IPS-18c (cell line): Measurements from ENCODE around the gene ZNF487.
A peak's percentile ranks its signal among the peaks of the same experiment; 100 is the strongest.
"Not testable (repeated sequence)": the region's sequence is repeated elsewhere in the genome, so short reads cannot be mapped to it uniquely, and the experiment has no call there.

Source experiments
- H3K4me3 ChIP-seq: 2 replicates; pipeline ENCODE4 v1.7.0; 2013; ENCODE audit warnings: low read depth, mild to moderate bottlenecking, low read length, moderate library complexity; ENCODE audit not compliant: insufficient read depth
- H3K9me3 ChIP-seq: one replicate; pipeline ENCODE4 v1.6.1; 2013; ENCODE audit warnings: mild to moderate bottlenecking, low read length, moderate library complexity; ENCODE audit not compliant: control insufficient read depth, insufficient read depth

ZNF487 gene

DNA sequence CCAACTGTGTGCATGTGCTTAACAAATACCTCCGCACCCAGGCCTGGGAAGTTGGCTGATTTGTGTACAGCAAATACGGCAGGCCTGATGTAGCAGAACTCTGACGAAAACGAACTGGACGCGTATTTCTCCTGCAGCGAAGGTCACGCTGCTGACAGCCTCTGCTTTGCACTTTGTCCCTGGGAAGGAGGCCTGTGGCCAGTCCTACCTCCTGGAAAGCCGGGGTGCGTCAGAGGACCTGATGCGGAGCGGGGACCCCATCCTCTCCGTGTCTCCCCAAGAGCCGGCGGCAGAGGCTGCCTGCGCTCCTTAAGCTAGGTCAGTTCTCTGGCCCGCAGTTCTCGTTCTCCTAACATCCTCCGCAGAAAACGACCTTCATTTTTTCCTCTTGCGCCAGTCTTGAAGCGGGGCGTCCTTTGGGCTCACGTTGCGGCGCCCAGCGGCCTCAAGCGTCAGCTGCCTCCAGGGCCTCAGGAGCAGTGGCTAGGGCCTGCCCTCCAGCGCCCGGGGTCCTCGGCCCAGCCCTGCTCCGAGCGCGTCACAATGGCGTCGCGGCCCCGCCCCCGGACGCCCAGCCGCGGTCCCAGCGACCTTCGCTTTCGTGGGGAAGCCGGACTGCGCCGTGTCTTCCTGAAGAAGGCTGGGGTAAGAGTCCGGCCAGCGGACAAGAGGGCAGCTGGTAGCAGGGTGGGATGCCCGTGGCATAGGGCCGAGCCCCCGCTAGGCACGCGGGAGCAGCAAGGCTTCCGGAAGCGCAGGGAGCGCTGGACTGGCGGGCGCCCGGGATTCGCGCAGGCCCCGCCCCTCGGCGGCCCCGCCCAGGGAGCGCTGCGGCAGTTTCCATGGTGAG, at the start of gene ZNF487:
Gene ZNF487, plus strand, starts transcription at position 821 of the 850 bp plus-strand sequence. CDS start 38,703 bp downstream, outside the sequence.
- no peaks in the 10 kb centered on the region for H3K9me3 ChIP-seq
- peak within 1 kb of the TSS; percentile 98 for H3K4me3 ChIP-seq

DNA sequence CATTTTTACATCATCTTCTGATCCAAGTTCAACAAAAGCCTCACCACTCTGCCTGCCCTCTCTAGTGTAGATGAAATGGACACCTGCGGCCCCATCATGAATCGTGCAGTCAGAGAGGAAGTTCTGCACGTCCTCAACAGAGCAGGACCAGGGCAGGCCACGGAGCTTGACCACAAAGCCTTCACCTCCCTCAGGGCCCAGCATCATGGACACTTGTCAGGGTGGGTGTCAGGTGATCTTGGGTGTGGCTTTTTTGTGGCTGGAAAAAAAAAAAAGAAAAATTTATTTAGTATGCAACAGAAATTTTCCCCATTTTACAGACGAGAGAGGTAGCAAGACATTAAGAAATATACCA, 49.3 kb upstream of the ZNF487 start:
- no peaks in the 10 kb centered on the region for H3K9me3 ChIP-seq
- H3K4me3 ChIP-seq = no peak overlapping the region

DNA sequence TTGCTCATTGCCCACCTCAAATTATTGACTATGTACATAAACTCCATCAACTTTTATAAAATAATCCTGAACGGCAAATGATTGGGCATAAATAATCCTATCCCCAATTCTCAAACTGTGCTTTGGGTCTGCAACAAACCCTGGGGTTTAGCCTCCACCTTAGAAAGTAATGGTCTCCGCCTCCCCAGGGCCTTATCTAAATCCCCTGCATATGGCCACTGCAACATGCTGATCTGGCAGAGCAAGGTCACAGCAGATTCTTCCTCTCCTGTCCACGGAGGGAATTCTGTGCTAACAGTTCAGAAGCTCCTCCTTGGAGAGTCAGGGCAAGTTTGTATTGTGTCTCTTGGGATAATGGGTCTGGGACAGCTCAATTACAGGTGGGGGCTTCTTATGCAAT, 47.0 kb upstream of the ZNF487 start:
- Histone ChIP-seq H3K9me3 (no peaks in the 10 kb centered on the region), H3K4me3 (no peak overlapping the region)

DNA sequence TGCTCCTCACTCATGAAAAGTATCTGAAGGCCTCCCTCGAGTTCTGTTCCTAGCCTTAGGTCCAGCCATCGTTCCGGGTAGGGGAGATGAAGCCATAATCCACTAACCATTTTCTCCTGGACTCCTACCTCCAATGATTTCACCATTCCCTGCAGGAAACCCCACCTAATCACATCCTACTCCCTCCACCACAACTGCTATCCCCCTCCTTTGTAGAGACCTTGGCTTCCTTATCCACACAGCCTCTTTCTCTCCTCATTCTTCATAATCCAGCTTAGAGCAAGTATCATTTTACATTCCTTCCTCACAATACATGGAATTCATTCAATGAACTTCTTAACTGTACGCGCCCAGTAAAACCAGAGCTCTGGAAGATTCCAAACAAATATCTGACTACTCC, 46.6 kb upstream of the ZNF487 start:
- H3K9me3 ChIP-seq = no peaks in the 10 kb centered on the region
- no peak overlapping the region for H3K4me3 ChIP-seq

DNA sequence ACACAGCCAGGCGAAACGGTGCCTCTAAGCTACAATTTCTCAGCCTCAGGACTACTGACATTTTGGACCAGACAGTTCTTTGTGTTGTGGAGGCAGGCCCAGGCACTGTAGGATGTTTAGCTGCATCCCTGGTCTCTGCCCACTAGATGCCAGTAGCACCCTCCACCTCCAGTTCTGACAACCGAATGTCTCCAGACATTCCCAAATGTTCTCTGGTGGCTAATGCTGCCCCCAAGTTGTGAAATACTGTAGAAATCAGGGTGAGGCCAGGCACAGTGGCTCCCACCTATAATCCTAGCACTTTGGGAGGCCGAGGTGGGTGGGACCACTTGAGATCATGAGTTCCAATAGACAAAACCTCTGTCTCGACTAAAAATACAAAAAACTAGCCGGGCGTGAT, 46.2 kb upstream of the ZNF487 start:
- no peak overlapping the region for H3K4me3 ChIP-seq
- H3K9me3 ChIP-seq = no peaks in the 10 kb centered on the region

DNA sequence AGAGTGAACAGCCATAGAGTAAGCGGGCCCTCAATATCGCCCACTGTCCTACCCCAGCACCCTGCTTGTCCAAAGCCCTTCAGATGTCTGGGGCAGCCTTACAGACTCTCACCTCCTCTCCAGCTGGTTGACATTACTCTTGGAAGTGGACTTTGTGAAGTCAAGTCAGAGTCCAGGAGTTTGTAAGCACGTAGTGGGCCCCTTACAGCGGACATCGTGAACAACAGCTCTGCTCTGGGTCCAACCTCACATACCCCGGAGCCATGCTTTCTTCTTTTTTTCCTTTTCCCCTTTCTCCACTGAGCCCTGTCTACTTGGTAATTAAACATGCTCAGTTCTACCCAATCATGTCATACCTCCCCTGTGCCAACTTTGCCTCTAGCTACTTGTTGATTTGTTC, 45.4 kb upstream of the ZNF487 start:
- no peak overlapping the region for H3K4me3 ChIP-seq
- no peaks in the 10 kb centered on the region for H3K9me3 ChIP-seq

DNA sequence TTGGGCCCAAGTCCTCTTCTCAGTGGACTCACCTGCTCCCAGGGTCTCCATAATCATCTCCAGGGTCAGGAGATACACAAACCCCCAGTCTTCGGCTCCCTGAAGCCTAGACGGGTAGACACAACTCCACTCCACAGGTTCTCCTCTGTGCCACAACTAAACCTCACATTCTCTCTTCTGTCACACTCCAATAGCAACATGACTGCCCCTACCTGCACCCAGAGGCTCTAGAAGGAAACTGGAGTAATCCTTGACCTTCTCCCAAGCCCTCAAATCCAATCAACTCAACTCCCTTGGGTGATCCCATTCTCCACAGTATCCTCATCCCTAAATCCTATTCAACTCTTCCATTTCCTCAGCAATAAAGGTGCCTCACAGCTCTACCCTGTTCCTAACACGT, 44.2 kb upstream of the ZNF487 start:
- H3K4me3 ChIP-seq = no peak overlapping the region; the same call in 1 of the 2 replicates
- H3K9me3 ChIP-seq = no peaks in the 10 kb centered on the region

DNA sequence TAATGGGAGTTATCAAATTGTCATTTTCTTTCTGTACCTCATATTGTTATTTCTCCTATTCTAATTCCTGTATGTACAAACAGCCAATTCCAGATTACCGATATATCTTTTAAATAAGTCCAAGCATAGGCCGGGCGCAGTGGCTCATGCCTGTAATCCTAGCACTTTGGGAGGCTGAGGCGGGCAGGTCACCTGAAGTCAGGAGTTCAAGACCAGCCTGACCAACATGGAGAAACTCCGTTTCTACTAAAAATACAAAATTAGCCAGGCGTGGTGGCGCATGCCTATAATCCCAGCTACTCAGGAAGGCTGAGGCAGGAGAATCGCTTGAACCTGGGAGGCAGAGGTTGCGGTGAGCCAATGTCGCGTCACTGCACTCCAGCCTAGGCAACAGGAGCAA, 43.7 kb upstream of the ZNF487 start:
- H3K4me3 ChIP-seq, H3K9me3 ChIP-seq: not testable (repeated sequence)

DNA sequence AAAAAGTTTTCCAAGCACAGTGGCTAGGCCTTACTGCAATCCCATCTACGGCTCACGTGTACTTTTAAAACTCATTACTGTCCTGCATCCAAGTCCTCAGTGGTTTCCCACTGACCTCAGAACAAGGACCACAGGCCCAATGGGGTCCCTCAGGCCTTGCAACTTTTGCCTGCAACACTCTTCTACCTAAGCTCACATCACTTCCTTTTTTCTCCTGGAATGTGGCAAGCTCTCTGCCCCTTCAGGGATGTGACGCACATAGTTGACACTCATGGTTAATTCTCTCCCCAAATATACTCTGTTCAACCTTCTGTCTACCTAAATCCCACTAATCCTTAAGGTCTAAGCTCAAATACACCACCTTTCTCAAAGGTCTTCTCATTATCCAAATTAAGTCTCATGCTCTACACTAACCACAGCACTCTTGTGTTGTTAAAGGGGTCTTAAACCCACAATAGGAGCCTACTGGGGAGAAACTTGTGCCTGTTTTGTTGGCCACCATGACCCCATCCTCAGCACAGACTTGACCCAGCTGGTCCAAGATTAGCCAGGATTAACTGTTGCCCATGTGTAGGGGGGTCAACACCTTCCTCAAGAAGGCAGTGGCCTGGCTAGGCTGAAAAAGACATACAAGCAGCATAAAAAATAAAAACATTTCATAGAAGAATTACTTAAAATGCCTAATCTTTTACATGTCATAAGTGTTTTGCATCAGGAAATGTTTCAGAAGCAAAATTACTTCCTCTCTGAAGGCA, 43.1 kb upstream of the ZNF487 start:
- Histone ChIP-seq H3K9me3 (no peaks in the 10 kb centered on the region), H3K4me3 (no peak overlapping the region; the same call in 1 of the 2 replicates)

DNA sequence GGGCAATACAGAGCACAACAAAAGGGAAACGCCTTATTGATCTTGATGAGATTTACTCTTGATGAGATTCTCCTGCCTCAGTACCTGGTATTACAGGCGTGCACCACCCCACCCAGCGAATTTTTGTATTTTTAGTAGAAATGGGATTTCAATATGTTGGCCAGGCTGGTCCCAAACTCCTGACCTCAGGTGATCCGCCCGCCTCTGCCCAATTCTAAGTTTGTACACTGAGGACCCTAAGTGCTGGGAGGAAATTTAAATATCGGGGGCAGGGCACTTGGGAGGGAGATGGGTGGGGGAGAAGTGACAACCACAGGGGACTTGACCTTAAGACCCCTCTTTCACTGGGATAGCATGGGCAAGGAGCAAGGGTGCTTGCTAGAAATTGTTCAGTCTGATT, 42.0 kb upstream of the ZNF487 start:
- H3K4me3 ChIP-seq = peak overlapping the region; percentile 95; the same call in 1 of the 2 replicates
- H3K9me3 ChIP-seq = no peaks in the 10 kb centered on the region

DNA sequence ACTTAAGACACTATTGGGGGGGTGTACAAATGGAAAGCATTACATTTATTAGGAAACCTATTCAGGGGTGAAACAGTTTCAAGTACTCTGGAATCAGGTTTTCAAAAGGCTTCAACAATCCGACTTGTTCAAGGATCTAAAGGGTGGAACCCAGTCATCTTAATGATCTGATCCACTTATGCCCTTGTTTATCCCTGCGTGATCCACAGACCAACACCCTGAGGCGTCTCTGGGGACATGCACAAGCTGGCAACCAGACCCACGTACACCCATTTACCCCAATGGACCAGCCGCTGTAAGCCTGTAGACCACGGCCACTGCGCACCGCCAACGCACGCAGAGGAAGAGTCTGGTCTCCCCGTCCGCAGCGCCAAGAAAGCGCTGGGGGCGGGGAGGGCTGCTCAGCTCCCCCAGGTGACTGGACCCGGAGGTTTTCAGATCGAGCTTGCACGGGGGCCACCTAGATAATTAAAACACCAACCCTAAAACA, 41.3 kb upstream of the ZNF487 start:
- no peaks in the 10 kb centered on the region for H3K9me3 ChIP-seq

DNA sequence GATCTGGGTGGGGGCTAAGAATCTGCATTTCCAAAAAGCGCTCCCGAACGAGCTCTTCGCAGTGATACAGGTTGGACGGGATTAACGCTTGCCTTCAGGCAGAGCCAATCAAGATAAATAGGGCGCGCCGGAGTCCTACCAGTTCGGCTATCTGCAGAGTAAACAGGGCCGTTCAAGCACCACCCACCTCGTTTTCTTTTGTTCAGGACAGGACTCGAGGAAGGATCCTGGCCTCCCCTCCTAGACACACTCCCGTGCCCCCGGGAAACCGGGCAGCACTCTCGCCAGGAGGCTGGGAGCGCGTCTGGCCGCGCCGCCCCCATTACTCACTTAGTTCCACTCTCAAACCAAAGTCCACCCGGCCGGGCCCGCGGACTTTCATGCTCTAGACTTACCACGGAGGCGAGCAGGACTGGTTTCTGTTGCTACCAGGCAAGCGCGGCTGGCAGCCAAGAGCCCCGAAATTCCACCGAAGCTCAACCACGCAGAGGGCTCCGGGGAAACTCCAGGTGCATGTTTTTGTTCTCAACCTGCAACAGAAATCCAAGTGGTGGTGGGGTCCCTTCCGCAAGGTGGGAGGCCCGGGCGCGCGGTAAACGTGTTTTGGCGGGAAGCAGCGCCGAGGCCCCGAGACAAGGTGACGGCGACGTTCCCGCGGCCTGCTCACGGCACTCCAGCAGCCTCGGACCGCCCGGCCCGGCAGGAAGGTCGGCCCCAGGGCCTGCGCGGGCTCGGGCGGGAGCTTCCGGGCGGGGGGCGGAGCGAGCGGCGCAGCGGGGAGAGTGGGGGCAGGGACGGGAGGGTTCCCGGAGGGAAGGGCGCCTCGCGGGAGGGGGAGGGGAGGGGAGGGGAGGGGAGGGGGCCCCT, 40.6 kb upstream of the ZNF487 start:
- Histone ChIP-seq H3K9me3 (no peaks in the 10 kb centered on the region), H3K4me3 (peak overlapping the region; percentile 95)

More for the DNA sequence above, 41.3 kb upstream of the ZNF487 start:
- peak overlapping the region; percentile 95 for H3K4me3 ChIP-seq

DNA sequence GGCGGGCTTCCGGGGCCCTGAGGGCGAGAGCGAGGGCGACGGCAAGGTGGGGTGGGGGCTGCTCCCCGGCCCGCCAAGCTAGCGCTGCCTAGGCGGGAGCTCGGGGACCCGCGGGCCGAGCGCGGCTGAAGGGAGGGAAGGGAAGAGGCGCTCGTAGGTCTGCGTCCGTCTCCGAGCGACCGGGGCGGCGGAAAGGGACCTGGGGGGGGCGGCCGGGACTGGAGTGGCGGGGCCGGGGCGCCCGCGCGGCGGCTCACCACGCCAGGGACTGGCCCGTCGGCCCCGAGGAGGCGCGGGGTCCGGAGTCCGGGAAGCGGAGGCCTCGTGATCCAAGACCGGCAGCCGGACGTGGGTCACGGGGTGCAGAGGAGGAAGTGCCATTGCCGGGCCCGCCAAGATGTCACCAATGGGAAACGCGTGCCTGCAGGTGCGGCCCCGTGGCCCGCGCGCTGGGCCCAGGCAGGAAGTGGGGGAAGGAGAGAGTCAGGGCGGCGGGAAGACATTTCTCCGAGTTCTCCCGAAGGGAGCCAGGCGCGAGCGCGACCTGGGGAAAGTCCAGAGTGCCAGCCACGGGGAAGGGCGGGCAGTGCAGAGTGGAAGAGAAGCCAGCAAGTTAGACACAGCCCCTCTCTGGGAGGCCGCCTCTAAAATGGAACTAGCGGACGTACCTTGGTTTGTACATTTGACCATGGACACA, 39.8 kb upstream of the ZNF487 start:
- peak overlapping the region; percentile 66 for H3K4me3 ChIP-seq

DNA sequence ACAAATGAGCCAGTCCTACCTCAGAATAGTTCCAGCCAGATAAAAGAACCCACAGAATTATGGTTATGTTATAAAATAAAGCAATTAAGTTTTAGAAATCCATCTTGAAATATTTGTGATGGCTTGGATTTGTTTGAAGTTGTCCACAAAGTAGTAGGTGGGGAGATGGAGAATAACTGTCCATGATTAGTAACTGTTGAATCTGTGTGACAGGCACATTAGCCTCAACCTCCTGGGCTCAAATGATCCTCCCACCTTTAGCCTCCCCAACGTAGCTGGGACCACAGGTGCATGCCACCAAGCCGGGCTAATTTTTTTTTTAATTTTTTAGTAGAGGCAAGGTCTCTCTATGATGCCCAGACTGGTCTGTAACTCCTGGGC, 38.0 kb upstream of the ZNF487 start:
- Histone ChIP-seq H3K4me3 (no peak overlapping the region), H3K9me3 (no peaks in the 10 kb centered on the region)

More for the DNA sequence above, 39.8 kb upstream of the ZNF487 start:
- no peaks in the 10 kb centered on the region for H3K9me3 ChIP-seq

DNA sequence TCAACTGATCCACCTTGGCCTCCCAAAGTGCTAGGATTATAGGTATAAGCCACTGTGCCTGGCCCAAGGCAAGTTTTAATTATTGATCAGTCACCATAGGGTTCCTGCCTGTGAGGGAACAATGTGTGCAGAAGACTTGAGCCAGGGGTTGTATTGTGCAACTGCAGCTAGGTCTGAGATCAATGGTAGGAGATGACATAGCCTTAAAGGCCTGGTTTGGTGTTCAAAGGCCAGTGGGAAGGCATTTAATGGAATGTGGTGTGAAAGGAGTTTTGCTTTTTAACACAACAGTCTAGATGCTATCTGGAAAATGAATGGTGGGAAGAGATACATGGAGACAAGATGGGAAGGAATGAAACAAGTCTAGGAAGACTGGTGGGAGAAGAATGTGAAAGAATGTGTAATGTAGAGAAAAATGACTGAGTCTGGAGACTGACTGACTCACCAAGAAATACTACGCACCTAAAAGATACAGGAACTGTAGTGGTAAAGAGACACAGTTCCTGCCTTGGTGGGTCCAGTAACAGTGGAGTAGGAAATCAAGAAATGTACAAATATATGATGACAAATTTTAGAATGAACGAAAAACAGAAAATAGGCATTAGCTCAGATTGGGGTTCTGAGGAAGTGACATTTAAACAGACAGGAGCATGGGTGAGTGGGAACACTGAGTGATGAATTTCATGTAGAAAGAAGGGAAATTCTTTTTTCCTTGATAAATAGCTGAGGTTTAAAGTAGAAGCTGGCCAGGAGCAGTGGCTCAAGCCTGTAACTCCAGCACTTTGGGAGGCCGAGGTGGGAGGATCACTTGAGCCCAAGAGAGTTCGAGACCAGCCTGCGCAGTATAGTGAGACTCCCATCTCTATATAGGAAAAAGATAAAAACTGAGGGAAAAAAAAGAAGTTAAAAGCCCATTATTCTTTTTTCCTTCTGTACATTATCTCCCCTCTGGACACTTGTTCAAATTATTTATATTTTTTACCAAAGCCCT, 37.3 kb upstream of the ZNF487 start:
- Histone ChIP-seq H3K9me3 (no peaks in the 10 kb centered on the region), H3K4me3 (no peak overlapping the region)

DNA sequence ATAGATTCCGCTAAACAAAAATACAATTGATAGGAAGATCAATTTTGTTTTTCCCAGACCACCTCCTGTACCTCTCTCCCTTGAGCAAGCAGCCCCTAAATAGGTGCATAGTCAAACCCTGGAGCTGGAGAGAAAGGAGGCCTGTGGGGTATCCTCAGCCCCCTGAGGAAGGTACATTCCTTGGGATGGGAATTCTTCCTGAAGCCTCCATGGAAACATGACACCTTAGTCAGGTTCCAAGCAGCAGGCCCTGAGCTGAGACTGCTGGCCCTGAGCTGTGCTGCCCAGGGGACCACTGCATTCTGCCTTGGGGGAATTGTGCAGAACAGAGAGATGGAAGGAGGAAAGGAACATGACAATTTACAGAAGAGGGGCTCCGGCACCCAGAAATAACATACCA, 35.3 kb upstream of the ZNF487 start:
- Histone ChIP-seq H3K9me3 (no peaks in the 10 kb centered on the region), H3K4me3 (no peak overlapping the region)
